Measurements from ENCODE around the gene FHOD3.

The FHOD3 gene

GRCh38 chr18:36766836-36767235 is 469.3 kb downstream of the FHOD3 start:
- H3K27ac ChIP-seq: no peak overlapping the region
- H3K27me3 ChIP-seq (replicated peaks): no peaks in the 10 kb centered on the region
- in situ Hi-C loops (cut with HindIII; ENCODE audit: low pct_ligation_motif_present, low sequenced_read_pairs): no loop called here
- no peak for DNase-seq
- H3K4me3 ChIP-seq (ENCODE audit: low read depth, low read length): no peak overlapping the region
- no peaks in the 10 kb centered on the region for H3K36me3 ChIP-seq (replicated peaks)
- no peak for TF ChIP-seq CTCF (IDR thresholded peaks at IDR 0.05; ENCODE audit: low read depth, low read length, missing control alignments)

- H3K4me3 ChIP-seq (ENCODE audit: low read depth, low read length): no peak overlapping the region
- H3K27ac ChIP-seq: no peak overlapping the region
- in situ Hi-C loops (cut with HindIII; ENCODE audit: low pct_ligation_motif_present, low sequenced_read_pairs): no loop called here
- DNase-seq: peak; percentile 27
- no peak for TF ChIP-seq CTCF (IDR thresholded peaks at IDR 0.05; ENCODE audit: low read depth, low read length, missing control alignments)
- H3K27me3 ChIP-seq (replicated peaks): no peaks in the 10 kb centered on the region
- H3K36me3 ChIP-seq (replicated peaks): no peaks in the 10 kb centered on the region
These were observed 471.7 kb downstream of the FHOD3 start for GRCh38 chr18:36769172-36769571.

- peak; percentile 57 for TF ChIP-seq CTCF (IDR thresholded peaks at IDR 0.05; ENCODE audit: low read depth, low read length, missing control alignments)
These were observed 472.2 kb downstream of the FHOD3 start for GRCh38 chr18:36769611-36770314.

GRCh38 chr18:36770315-36770946 is 472.9 kb downstream of the FHOD3 start:
- in situ Hi-C loops (cut with HindIII; ENCODE audit: low pct_ligation_motif_present, low sequenced_read_pairs): no loop called here
- Histone ChIP-seq H3K27me3 (replicated peaks) (no peaks in the 10 kb centered on the region), H3K36me3 (replicated peaks) (no peaks in the 10 kb centered on the region), H3K27ac (no peak overlapping the region), H3K4me3 (ENCODE audit: low read depth, low read length) (no peak overlapping the region)
- DNase-seq: no peak
- TF ChIP-seq CTCF (IDR thresholded peaks at IDR 0.05; ENCODE audit: low read depth, low read length, missing control alignments): no peak

More at GRCh38 chr18:36769611-36770314, 472.2 kb downstream of the FHOD3 start:
- Histone ChIP-seq H3K36me3 (replicated peaks) (no peaks in the 10 kb centered on the region), H3K27me3 (replicated peaks) (no peaks in the 10 kb centered on the region), H3K4me3 (ENCODE audit: low read depth, low read length) (no peak overlapping the region), H3K27ac (no peak overlapping the region)
- no peak for DNase-seq
- in situ Hi-C loops (cut with HindIII; ENCODE audit: low pct_ligation_motif_present, low sequenced_read_pairs): no loop called here

GRCh38 chr18:36771245-36771644 is 473.7 kb downstream of the FHOD3 start:
- H3K27me3 ChIP-seq (replicated peaks): no peaks in the 10 kb centered on the region
- DNase-seq: no peak
- no peak for TF ChIP-seq CTCF (IDR thresholded peaks at IDR 0.05; ENCODE audit: low read depth, low read length, missing control alignments)
- no peak overlapping the region for H3K4me3 ChIP-seq (ENCODE audit: low read depth, low read length)
- no peaks in the 10 kb centered on the region for H3K36me3 ChIP-seq (replicated peaks)
- H3K27ac ChIP-seq: no peak overlapping the region
- in situ Hi-C loops (cut with HindIII; ENCODE audit: low pct_ligation_motif_present, low sequenced_read_pairs): no loop called here

All from brain microvascular endothelial cell (primary cell).